ENCODE measurements around the gene FLAD1. TPM values are rescaled to one million over a fixed set of nuclear protein-coding genes. Genes with fewer than 3 reads are reported as not detected.
A peak's percentile ranks its signal among the peaks of the same experiment; 100 is the strongest.

Gene FLAD1
- total RNA-seq, 1 experiment from 2014 or later: 97.0 TPM

DNA sequence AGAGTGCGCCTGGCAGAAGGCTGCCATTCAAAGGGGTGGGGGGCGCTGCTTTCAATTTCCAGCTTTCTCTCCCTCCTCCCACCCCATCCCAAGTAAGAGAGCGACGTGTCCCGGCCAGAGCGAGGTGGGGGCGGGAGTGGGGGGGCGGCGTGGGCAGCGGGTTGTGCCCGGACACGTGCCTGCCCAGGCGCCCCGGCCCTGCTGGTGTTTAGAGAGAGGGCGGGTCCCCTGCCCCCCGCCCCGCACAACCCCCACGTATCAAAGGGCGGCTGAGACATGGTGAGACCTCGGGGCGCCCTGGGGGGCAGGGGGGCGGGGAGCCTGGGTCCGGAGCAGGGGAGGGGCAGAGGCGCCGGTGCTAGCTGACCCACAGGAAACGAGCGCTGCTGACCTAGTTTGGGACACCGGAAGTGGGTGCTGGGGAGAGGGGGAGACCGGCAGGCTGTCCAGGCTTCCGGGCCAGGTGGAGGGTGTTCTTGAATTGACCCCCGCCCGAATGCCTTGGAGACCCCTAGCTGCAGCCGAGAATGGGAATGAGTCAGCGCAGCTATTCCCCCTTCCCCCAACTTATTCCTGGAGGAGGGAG, 20.7 kb downstream of the FLAD1 start:
- no peak overlapping the region for H4K91ac ChIP-seq (ENCODE audit: insufficient read length, low read depth, low read length)
- no peak overlapping the region for H3K4ac ChIP-seq (ENCODE audit: low read depth, low read length)
- no peak overlapping the region for H3K56ac ChIP-seq (ENCODE audit: insufficient read length, low read depth, low read length)
- no peaks in the 10 kb centered on the region for H4K20me1 ChIP-seq (ENCODE audit: control insufficient read depth, insufficient read depth, insufficient read length)
- no peak overlapping the region for H3K18ac ChIP-seq (ENCODE audit: insufficient read length, low read depth, low read length)
- no peaks in the 10 kb centered on the region; a peak in 2 of 7 replicates for H3K36me3 Mint-ChIP-seq (ENCODE audit: insufficient read depth in 1 of 3, low read depth in 3 of 3)
- no peaks in the 10 kb centered on the region for H3K27me3 ChIP-seq (ENCODE audit: insufficient read depth, low read length)
- TF ChIP-seq, protein P1, sequence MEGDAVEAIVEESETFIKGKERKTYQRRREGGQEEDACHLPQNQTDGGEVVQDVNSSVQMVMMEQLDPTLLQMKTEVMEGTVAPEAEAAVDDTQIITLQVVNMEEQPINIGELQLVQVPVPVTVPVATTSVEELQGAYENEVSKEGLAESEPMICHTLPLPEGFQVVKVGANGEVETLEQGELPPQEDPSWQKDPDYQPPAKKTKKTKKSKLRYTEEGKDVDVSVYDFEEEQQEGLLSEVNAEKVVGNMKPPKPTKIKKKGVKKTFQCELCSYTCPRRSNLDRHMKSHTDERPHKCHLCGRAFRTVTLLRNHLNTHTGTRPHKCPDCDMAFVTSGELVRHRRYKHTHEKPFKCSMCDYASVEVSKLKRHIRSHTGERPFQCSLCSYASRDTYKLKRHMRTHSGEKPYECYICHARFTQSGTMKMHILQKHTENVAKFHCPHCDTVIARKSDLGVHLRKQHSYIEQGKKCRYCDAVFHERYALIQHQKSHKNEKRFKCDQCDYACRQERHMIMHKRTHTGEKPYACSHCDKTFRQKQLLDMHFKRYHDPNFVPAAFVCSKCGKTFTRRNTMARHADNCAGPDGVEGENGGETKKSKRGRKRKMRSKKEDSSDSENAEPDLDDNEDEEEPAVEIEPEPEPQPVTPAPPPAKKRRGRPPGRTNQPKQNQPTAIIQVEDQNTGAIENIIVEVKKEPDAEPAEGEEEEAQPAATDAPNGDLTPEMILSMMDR (conservative IDR thresholded peaks at IDR 0.05): no peak
- H3K4me1 ChIP-seq (ENCODE audit: insufficient read depth, low read length): peaks cover 5% of the 10 kb centered on the region; the same call in 1 of the 2 replicates
- peak overlapping the region; percentile 93 to 97 for H3K4me3 Mint-ChIP-seq
- H2BK20ac ChIP-seq (ENCODE audit: low read depth, low read length, poor library complexity, severe bottlenecking): no peak overlapping the region
- no peak overlapping the region for H3T11ph ChIP-seq (ENCODE audit: low read length)
- H2BK120ac ChIP-seq (ENCODE audit: low read depth, low read length, poor library complexity, severe bottlenecking): no peak overlapping the region
- peak overlapping the region; percentile 27 for H3K9ac ChIP-seq (ENCODE audit: extremely low read depth, insufficient read length, low read length)
- no CpG with 5 or more reads among the region's 34 CpGs for WGBS (ENCODE audit: extremely low coverage, insufficient read length, low lambda C conversion rate)
- no peak overlapping the region for H2BK12ac ChIP-seq (ENCODE audit: insufficient read length, low read depth, low read length)
- no peak overlapping the region for H2AK5ac ChIP-seq (ENCODE audit: insufficient read length, low read length)
- H2BK15ac ChIP-seq (ENCODE audit: low read depth, low read length): no peak overlapping the region
- no peak overlapping the region for H3K23ac ChIP-seq (ENCODE audit: insufficient read length, low read depth, low read length)
- no peak overlapping the region for H2AFZ ChIP-seq (ENCODE audit: low read length)
- peaks cover 0 to 2% of the 10 kb centered on the region in 2 experiments; a peak in 2 of 5 replicates for H3K9me3 Mint-ChIP-seq
- H3K14ac ChIP-seq (ENCODE audit: insufficient read depth, low read length): no peak overlapping the region; the same call in 1 of the 2 replicates
- no peaks in the 10 kb centered on the region for H3K79me1 ChIP-seq (ENCODE audit: insufficient read depth, low read depth, low read length, poor library complexity, severe bottlenecking)
- no peaks in the 10 kb centered on the region for H3K27me3 Mint-ChIP-seq (ENCODE audit: low read depth)
- peak overlapping the region; percentile 74 for H3K4me2 ChIP-seq (ENCODE audit: insufficient read depth, insufficient read length, low read length)
- no peaks in the 10 kb centered on the region; the same call in 1 of the 2 replicates for H3K79me2 ChIP-seq (ENCODE audit: insufficient read depth, low read length)
- H4K5ac ChIP-seq (ENCODE audit: insufficient read length, low read depth, low read length): no peak overlapping the region
- peak overlapping the region; percentile 92 to 95 (median 93); a peak in 6 of 7 replicates for H3K27ac Mint-ChIP-seq
- peak; percentile 76 for DNase-seq
- H4K8ac ChIP-seq (replicated peaks; ENCODE audit: insufficient read length, low read depth, low read length): no peak overlapping the region
- H3K27ac ChIP-seq (ENCODE audit: insufficient read length, low read depth, low read length): no peak overlapping the region
- H2BK5ac ChIP-seq (ENCODE audit: insufficient read length, low read length): no peak overlapping the region
- peaks cover 36 to 42% of the 10 kb centered on the region in 2 experiments for H3K4me1 Mint-ChIP-seq
- H3K9me3 ChIP-seq (ENCODE audit: control insufficient read depth, low read depth, low read length): no peaks in the 10 kb centered on the region
- peaks cover 26% of the 10 kb centered on the region for H3K23me2 ChIP-seq (ENCODE audit: insufficient read length, low read depth, low read length, poor library complexity, severe bottlenecking)

Data from H9 (cell line).